Measurements from ENCODE around the gene TNNI3. TPM values are rescaled to one million over a fixed set of nuclear protein-coding genes. Genes with fewer than 3 reads are reported as not detected.
A peak's percentile ranks its signal among the peaks of the same experiment; 100 is the strongest.

Gene TNNI3
- total and polyA plus RNA-seq, 12 donors, result 3,000 to 45,177 (median 9,464) TPM

DNA sequence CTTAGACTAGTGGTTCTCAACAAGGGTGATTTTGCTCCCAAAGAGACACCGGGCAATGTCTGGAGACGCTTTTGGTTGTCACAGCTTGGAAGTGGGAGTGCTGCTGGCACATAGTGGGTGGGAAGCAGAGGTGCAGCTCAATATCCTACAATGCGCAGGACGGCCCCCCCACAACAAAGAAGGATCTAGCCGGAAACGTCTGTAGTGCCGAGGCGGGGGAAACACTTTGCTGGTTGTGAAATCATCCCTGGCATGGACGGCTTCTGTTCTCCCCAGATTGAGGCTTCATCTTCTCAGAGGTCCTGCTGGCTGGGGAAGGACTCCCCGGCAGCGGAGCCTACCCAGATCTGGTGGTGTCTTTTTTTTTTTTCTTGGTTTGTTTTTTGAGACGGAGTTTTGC, 35.9 kb upstream of the TNNI3 start:
- Histone ChIP-seq H3K36me3 (no peaks in the 10 kb centered on the region), H3K4me1 (peaks cover 0 to 6% (median 0%) of the 10 kb centered on the region in 9 donors), H3K27me3 (no peaks in the 10 kb centered on the region), H3K27ac (no peak overlapping the region), H3K9me3 (no peaks in the 10 kb centered on the region), H3K4me3 (no peak overlapping the region)
- DNase-seq (no peak), ATAC-seq (no peak)
- intact Hi-C loops (cut with DNase I), result no loop called here
- TF ChIP-seq, protein P1, sequence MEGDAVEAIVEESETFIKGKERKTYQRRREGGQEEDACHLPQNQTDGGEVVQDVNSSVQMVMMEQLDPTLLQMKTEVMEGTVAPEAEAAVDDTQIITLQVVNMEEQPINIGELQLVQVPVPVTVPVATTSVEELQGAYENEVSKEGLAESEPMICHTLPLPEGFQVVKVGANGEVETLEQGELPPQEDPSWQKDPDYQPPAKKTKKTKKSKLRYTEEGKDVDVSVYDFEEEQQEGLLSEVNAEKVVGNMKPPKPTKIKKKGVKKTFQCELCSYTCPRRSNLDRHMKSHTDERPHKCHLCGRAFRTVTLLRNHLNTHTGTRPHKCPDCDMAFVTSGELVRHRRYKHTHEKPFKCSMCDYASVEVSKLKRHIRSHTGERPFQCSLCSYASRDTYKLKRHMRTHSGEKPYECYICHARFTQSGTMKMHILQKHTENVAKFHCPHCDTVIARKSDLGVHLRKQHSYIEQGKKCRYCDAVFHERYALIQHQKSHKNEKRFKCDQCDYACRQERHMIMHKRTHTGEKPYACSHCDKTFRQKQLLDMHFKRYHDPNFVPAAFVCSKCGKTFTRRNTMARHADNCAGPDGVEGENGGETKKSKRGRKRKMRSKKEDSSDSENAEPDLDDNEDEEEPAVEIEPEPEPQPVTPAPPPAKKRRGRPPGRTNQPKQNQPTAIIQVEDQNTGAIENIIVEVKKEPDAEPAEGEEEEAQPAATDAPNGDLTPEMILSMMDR (IDR thresholded peaks at IDR 0.05), result no peak
- WGBS, 2 donors, result 82 to 85% methylated on average over 12 of the region's 12 CpGs

DNA sequence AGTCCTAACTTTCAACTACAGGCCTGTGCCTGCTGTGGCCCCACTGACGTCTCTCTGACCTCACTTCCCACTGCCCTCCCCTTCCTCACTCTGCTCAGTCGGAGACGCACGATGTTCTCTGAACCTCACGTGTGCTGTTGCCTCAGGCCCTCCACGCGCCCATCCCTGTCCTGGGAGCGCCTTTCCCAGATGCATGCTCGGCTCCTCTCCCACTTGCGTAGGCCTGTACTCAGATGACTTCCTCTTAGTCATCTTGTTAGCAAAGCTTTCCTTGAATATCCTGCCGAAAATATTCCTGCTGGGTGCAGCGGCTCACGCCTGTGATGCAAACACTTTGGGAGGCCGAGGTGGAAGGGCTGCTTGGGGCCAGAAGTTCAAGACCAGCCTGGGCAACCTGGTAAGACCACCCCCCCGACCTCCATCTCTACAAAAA, 31.9 kb upstream of the TNNI3 start:
- Histone ChIP-seq H3K9me3 (no peaks in the 10 kb centered on the region), H3K4me3 (no peak overlapping the region), H3K36me3 (no peaks in the 10 kb centered on the region), H3K27me3 (peaks cover 0 to 9% (median 0%) of the 10 kb centered on the region in 7 donors), H3K27ac (peak overlapping the region in 5 of 10 donors; percentile 11 to 69 (median 58)), H3K4me1 (peaks cover 0 to 6% (median 0%) of the 10 kb centered on the region in 9 donors)
- peak in 1 of 2 donors; percentile 60 for DNase-seq
- intact Hi-C loops (cut with DNase I), result no loop called here
- WGBS, 2 donors, result 50 to 60% methylated on average over 15 of the region's 15 CpGs
- TF ChIP-seq, protein P1 (IDR thresholded peaks at IDR 0.05), result no peak
- ATAC-seq, result peak in 7 of 8 donors; percentile 77 to 94 (median 89)

DNA sequence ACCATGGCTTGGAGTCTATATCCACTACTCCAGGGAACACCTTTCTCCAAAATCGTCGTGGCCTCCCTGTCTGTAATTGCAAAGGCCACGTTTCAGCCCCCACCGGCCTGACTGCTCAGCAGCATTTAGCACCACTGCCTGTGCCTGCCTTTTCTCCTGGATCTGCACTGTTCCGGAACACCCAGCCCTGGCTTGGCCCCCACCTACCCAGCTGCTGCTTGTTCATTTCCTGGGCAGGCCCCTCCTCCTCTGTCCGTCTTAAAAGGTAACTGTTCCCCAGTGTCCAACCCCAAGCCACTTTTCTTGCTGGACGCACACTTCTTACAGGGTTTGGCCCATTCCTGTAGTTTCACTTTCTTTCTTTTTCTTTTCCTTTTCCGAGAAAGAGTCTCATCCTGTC, 31.1 kb upstream of the TNNI3 start:
- Histone ChIP-seq H3K4me3 (no peak overlapping the region), H3K27me3 (peaks cover 0 to 9% (median 0%) of the 10 kb centered on the region in 7 donors), H3K9me3 (no peaks in the 10 kb centered on the region), H3K36me3 (no peaks in the 10 kb centered on the region), H3K27ac (peak overlapping the region in 5 of 10 donors; percentile 11 to 69 (median 58)), H3K4me1 (peaks cover 0 to 6% (median 0%) of the 10 kb centered on the region in 9 donors)
- intact Hi-C loops (cut with DNase I), result no loop called here
- ATAC-seq, result peak in 3 of 8 donors; percentile 23 to 41 (median 29)
- DNase-seq, result no peak
- 62 to 63% methylated on average over 8 of the region's 8 CpGs for WGBS, 2 donors
- TF ChIP-seq, protein P1 (IDR thresholded peaks at IDR 0.05), result no peak

DNA sequence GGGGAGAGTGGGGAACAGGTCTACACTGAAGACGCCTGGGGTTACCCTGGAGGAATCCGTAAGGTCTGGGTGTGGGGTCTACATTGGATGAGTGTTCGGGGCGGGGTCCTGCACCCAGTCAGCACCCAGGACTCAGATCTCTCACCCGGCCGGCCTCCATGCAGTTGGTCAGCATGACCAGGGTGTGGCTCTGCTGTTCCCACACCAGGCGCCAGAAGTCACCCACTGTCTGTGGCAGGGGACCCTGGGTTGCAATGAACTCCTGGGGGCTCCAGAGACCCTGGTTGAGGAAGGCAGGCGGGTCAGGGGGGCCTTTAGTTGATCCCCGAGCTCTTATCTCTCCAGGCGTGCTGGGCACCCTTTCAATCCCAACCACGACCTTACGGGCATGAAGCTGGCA, 28.5 kb upstream of the TNNI3 start:
- Histone ChIP-seq H3K27me3 (peaks cover 0 to 34% (median 17%) of the 10 kb centered on the region in 7 donors), H3K4me1 (peaks cover 0 to 6% (median 0%) of the 10 kb centered on the region in 9 donors), H3K36me3 (no peaks in the 10 kb centered on the region), H3K4me3 (no peak overlapping the region), H3K27ac (no peak overlapping the region), H3K9me3 (no peaks in the 10 kb centered on the region)
- DNase-seq (no peak), ATAC-seq (no peak)
- 78 to 79% methylated on average over 12 of the region's 12 CpGs for WGBS, 2 donors
- TF ChIP-seq, protein P1 (IDR thresholded peaks at IDR 0.05), result no peak
- intact Hi-C loops (cut with DNase I), result no loop called here

Data from heart right ventricle (tissue), 16 donors.